HG02981 (cell line): ENCODE results near the gene NLRP6.
"Not testable (repeated sequence)": the region's sequence is repeated elsewhere in the genome, so short reads cannot be mapped to it uniquely, and the experiment has no call there.

ENCODE experiments used
- ATAC-seq: cut with Tn5 transposase; IDR thresholded peaks from one replicate; pipeline ENCODE4 v1.9.1; 2021; ENCODE audit warnings: mild to moderate bottlenecking, moderate library complexity; ENCODE audit not compliant: unreplicated experiment

Gene NLRP6

DNA sequence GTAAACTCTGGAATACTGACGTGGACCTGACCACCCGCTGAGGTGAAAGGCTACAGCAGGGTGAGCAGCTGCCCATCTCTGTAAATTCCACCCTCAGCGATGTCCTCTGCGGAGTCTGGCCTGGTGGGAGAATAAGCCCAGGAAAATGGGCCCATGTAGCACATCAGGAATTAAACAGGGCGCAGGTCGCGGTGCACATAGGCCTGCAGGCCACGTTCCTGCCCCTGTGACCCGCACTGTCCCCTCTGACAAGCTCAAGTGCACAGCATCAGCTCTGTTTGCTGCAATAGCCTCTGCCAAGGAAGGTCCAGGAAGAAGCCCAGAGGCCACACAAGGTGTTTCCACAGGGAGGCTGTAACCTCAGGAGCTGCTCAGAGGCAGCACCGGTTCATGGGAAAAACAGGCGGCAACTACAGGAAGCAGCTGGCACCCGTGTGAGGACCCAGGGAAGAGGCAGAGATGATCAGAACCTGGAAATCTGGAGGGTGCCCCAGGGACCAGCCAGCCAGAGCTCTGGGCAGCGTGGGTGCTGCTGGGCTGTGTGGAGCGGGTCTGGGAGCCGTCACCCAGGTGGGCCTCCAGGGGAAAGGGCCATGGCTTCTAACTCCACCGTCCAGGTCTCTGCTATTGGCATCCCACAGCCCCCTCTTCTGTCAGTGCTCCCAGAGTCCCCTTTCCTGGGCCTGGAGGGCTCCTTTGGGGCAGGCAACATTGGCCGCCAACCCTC lies 28.6 kb downstream of the NLRP6 start:
- no peak for ATAC-seq

GRCh38 chr11:307766-308708 lies 29.8 kb downstream of the NLRP6 start, which contains the start of gene IFITM2:
Gene IFITM2 (plus strand): TSS chr11:307816. CDS start chr11:308193, 377 bp downstream.
- not testable (repeated sequence) for ATAC-seq

DNA sequence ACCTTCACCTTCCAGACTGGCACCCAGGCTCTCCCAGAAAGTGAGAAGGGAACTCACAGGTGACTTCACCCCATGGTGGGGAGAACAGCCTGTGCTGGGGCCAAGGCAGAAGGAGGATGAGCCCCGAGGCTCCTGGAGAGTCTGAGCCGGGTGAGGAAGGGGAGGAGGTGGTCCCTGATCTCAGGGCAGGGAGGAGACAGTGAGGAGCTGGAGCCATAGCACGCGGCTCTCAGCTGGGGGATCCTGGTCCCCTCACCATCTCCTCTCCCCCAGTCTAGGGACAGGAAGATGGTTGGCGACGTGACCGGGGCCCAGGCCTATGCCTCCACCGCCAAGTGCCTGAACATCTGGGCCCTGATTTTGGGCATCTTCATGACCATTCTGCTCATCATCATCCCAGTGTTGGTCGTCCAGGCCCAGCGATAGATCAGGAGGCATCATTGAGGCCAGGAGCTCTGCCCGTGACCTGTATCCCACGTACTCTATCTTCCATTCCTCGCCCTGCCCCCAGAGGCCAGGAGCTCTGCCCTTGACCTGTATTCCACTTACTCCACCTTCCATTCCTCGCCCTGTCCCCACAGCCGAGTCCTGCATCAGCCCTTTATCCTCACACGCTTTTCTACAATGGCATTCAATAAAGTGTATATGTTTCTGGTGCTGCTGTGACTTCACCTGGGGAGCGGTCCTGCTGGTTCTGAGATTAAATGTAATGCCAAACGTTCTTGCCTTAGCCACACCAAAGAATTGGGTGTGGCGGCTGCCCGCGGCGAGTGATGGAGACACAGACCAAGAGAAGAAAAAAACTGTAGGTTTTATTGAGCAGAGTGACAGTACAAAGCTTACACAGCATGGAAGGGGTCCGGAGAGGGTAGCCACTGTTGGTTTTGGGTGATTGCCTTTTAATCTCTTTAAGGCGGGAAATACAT lies 30.8 kb downstream of the NLRP6 start:
- not testable (repeated sequence) for ATAC-seq

GRCh38 chr11:309979-310572 lies 31.9 kb downstream of the NLRP6 start:
- not testable (repeated sequence) for ATAC-seq

DNA sequence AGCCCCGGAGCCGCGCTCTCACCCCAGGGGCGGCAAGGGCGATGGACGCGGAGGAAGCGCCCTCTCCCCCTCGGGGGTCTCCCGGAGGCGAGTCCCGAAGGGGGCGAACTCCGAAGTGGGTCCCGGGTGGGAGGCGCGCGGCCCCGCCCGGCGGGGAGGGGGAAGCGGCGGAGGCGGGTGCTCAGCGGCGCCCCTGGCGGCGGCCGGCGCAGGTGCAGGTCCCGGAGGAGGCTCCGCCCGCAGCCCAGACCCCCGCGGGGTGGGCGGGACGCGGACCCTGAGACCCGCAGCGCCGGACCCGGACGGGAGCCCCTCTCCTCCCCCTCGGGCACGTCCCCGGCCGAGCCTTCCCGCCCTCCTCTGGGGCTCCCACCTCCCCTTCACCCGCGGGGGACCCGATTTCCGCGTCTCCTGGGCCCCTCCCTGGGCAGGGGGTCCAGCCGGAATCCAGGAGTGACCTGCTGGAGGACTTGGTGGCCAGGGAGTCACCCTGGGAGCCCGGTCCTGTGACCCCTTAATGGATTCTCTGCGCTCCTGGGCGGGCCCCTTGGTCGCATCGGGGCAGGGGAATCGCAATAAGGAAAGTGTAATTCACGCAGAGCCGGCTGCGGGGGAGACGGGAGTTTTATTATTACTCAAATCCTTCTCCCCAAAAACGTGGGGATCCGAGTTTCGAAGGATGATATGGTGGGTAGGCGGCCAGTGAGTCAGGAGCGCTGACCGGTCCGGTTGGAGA lies 33.0 kb downstream of the NLRP6 start:
- ATAC-seq = not testable (repeated sequence)

DNA sequence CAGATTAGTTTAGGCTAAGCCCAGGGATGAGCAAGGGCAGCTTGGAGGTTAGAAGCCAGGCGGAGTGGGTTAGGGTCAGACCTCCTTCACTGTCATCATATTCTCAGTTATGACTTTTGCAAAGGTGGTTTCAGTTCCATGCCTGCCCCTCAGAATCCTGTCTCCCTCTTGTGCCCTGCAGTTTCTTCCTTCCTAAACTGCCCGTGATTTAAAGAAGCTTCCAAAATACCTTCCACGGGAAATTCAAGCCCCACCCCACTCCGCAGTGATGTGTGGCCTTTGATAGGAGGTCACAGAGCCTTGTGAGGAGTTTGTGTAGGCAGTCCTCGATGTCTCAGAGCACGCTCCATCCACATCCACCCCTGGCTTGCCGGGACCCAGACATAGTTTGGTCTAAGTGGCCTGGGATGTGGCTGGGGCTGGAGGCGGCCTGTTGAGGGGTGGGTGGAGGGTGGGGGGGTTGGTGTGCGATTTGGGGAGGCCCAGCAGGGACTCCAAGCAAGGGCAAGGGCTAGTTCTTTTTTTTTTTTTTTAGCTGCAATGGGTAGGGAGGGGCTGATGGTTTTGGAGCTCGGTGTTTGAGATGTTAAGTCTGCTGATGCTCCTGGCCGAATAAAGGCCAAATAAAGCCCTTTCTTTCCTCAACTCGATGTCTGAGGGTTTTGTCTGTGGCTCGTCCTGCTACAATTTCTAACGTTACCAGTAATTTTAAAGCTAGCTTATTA lies 34.0 kb downstream of the NLRP6 start:
- ATAC-seq = no peak

GRCh38 chr11:313304-313786 lies 35.1 kb downstream of the NLRP6 start:
- no peak for ATAC-seq

- ATAC-seq = peak; percentile 31
These were observed 35.8 kb downstream of the NLRP6 start, which contains the start of gene IFITM1 for GRCh38 chr11:313787-314553. Gene IFITM1 (plus strand): TSS chr11:314040. CDS start chr11:314171, 131 bp downstream.

- ATAC-seq = not testable (repeated sequence)
These were observed 36.3 kb downstream of the NLRP6 start for GRCh38 chr11:314554-314875.

GRCh38 chr11:315051-315481 lies 36.9 kb downstream of the NLRP6 start:
- no peak for ATAC-seq

DNA sequence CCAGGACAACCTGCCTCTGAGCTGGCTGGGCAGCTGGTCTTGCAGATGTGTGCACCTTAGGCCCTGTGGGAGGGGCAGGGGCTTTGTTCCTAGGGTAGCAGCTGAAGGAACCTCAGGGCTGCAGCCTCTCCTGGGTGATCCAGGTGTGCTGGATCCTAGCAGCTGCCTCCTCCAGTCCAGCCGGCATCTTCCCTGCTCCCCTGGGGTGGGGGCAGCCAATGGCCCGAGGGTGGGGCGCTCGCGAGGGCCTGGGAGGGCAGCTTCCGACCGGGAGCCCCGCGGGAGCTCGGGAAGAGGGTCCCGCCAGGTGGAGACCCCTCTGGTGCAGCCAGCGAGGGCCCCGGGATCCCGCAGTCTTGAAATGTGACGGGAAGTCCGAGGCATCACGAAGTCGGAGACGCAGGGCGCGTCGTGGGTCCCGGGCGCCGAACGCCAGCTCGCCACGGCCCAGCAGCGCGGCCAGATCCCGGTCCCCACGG lies 37.3 kb downstream of the NLRP6 start:
- ATAC-seq = no peak

DNA sequence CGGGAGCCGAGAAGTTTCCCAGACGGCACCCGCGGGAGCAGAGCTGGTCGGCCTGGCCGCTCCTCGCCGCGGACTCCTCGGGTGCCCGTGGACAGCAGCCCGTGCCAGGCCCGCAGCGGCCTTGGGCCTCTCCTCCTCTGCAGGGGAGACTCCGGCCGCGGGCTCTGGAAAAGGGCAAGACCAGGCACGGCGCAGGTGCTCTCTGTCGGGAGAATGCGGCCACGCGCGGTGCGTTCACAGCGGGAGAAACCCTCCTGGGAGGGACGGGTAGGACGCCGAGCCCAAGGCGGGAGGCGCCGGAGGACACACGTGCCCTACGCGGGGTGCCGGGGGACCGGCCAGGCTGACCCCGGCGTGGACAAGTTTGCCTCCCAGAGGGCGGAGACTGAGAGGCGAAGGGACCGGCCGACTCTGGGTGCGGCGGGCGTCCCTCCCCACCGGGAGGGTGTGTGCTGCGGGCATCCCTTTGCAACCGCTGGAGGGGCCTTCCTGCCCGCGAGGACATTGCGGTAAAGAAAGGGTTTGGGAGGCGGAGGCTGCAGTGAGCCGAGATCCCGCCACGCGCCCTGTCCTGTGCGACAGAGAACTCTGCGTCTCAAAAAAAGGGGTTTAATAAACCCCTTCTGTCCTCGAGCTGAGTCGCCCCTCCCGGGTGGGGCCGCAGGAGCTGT lies 38.0 kb downstream of the NLRP6 start:
- no peak for ATAC-seq

DNA sequence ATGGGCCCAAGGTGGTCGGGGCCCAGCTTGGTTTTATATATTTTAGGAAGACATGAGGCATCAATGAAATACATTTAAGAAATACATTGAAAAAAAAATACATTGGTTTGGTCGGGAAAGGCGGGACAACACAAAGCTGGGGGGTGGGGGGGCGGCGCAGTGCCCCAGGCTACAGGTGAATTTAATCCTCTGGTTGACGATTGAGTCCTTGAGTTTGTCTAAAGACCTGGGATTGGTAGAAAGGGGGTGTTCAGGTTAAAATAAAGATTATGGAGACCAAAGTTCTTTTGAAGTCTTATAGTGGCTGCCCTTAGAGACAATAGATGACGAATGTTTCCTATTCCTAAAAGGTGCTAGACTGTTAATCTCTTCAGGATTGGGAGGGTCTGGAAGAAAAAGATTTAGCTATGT lies 38.7 kb downstream of the NLRP6 start:
- ATAC-seq = no peak

DNA sequence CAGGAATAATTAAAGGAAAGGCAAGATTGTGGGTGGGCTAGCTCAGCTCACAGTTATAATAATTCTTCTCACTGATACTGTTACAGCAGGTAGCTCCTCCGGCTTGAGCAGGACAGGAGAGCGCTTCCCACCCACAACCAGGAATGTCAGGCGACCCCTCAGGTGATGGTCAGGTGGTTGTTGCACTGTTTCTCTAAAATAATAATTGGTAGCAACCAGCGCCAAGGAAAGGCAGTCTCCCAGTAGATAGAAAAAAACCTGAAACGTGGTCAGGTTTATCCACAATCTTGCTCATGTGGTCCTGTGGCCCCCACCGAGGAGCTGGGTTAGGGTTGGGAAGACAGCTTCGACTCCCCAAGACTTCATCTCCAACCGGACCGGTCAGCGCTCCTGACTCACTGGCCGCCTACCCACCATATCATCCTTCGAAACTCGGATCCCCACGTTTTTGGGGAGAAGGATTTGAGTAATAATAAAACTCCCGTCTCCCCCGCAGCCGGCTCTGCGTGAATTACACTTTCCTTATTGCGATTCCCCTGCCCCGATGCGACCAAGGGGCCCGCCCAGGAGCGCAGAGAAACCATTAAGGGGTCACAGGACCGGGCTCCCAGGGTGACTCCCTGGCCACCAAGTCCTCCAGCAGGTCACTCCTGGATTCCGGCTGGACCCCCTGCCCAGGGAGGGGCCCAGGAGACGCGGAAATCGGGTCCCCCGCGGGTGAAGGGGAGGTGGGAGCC lies 39.6 kb downstream of the NLRP6 start:
- ATAC-seq = not testable (repeated sequence)

- ATAC-seq = peak; percentile 37
These were observed 40.4 kb downstream of the NLRP6 start for GRCh38 chr11:318405-319120.
